CD4-positive, alpha-beta T cell treated with Interferon gamma for 1 hour (primary cell): ENCODE measurements around the gene KL.

ENCODE experiments used
- DNase-seq: peaks from one replicate; pipeline ENCODE4 v3.0.0-alpha.2; 2020

KL gene

DNA sequence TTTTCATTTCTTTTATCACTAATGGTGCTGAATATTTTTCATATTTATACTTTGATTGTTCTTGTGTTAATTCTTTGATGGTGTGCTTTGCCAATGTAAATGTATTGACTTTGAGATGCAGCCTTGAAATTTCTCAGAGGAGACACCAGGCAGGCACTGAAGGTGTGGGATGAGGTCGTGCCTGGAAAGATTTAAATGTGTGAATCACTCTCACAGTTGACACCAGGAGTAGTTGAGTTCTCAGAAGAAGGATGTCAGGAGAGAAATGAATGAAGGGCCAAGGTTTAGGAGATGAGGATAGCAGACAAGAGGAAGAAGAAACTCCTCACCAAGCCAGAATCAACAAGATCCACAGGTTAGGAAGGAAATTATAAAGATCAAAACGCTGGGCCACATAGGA lies 10.1 kb upstream of the KL start:
- DNase-seq, result no peak

DNA sequence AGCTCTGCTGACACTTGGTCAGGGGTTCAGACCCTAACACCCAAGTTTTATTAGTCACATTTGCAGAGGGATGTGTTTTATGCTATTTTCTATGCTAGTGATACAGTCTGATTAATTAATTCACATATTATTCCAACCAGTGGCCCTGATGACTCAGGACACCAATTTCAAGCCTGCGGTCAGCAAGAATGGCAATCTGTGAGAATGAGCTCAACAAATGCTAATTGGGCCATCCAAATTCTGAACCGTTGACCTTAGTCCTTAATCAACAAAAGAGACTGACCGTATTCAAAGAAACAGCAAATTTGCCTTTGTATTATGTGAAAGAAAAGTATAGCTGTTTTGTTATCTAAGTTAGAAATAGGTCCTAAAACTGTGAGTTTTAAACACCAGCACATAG lies 9.6 kb upstream of the KL start:
- no peak for DNase-seq

GRCh38 chr13:33007237-33007636 lies 9.0 kb upstream of the KL start:
- DNase-seq, result no peak

- no peak for DNase-seq
Observed at GRCh38 chr13:33007950-33008349, 8.3 kb upstream of the KL start.

DNA sequence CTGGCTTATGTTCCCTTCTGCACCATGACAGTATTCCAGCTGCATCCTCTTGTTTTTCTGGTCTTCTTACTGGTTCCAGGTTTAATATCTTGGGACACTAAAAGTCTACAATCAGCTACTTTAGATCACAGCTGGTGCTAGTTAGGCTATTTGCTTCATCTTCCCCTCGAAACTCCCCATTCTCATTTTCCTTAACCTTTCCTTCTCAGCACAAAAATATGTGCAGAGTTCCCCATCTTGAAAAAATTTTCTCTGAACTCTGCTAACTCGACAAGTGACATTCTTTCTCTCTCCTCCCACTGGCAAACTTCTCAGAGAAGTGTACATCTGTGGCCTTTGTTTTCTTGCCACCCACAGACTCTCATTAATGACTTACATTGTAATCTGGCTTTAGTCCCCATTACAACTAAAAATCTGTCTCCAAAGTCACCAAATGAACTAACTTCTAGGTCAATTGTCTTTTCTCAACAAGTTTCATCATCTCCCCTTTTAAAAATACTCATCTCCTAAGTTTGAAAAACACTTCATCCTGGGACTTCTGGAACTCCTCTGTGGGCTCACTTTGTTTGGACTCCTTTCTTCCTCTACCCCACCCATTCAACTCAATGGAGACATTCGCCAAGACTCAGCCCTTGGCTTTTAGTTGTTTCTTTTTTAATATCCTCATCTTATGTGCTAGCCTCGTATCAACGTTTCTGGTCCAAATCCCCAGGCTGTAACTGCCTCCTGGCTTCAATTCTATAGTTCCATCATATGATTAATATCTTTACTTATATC lies 7.1 kb upstream of the KL start:
- no peak for DNase-seq

DNA sequence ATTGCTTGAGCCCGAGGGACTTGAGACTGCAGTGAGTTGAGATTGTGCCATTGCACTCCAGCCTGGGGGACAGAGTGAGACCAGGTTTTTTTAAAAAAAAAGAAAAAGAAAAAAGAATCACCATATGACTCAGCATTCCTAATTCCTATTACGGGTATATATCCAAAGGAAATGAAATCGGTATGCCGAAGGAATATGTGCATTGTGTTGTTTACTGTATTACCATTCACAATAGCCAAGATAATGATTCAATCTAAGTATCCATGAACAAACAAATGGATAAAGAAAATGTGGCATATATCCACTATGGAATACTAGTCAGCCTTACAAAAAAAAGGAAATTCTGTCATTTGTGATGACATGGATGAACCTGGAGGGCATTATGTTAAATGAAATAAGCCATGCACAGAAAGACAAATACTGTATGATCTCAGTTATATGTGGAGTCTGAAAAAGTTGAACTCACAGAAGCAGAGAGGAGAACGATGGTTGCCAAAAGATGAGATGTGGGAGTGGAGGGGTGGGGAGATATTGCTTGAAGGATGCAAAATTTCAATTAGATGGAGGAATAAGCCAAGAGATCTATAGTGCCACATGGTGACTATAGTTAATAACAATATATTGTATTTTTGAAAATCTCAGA lies 4.3 kb upstream of the KL start:
- no peak for DNase-seq

DNA sequence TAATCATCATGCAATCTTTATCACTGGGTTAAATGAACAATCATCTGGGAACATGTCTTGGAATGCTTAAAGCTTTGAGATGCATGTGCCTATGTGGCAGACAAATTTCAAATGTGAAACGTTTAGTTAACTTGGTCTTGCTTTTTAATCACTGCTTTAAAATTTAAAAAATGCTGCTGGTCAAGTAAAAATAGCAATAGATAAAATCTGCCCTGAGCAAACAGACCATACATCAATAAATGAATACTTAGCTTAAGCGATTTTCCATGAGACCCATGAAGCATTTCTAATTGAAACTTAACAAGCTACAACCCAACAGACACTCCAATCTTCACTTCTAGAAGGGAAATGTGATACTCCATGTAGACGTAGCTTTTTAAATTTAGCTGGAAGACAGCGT lies 1.9 kb upstream of the KL start:
- no peak for DNase-seq

GRCh38 chr13:33015241-33015668 lies 968 bp upstream of the KL start:
- no peak for DNase-seq

DNA sequence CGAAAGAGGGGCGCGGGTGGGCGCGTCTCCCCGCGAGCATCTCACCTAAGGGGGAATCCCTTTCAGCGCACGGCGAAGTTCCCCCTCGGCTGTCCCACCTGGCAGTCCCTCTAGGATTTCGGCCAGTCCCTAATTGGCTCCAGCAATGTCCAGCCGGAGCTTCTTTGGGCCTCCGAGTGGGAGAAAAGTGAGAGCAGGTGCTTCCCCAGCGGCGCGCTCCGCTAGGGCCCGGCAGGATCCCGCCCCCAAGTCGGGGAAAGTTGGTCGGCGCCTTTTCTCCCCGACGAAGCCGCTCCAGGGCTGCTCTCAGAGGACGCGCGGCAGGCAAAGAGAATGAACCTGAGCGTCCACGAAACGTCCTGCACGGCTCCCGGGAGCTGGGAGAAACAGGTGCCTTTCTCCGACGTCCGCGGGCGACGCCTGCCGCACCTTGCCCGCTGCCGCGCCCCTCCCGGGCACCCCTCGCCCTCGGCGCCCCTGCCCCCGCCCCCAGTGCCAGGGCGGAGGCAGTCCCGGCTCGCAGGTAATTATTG lies 366 bp upstream of the KL start:
- no peak for DNase-seq

GRCh38 chr13:33017323-33017929 lies 1.2 kb downstream of the KL start:
- peak; percentile 23 for DNase-seq

GRCh38 chr13:33018886-33019285 lies 2.7 kb downstream of the KL start:
- no peak for DNase-seq

DNA sequence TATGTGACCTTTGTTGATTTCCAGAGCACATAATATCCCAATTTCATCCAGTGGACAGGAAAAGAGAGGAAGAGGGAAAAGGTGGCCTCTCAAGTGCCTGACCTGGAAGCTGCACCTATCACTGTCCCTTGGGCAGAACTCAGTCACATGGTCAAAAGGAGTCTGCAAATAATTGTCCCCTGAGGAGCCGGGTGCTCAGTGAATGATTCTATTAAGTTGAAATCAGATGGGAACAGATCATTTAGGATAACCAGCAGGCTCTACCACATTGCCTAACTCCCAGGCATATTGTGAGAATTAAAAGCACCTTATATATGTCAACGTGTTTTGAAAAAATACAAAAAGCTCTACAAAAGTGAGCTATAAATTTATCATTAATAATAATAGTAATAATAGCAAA lies 6.8 kb downstream of the KL start:
- DNase-seq, result no peak

DNA sequence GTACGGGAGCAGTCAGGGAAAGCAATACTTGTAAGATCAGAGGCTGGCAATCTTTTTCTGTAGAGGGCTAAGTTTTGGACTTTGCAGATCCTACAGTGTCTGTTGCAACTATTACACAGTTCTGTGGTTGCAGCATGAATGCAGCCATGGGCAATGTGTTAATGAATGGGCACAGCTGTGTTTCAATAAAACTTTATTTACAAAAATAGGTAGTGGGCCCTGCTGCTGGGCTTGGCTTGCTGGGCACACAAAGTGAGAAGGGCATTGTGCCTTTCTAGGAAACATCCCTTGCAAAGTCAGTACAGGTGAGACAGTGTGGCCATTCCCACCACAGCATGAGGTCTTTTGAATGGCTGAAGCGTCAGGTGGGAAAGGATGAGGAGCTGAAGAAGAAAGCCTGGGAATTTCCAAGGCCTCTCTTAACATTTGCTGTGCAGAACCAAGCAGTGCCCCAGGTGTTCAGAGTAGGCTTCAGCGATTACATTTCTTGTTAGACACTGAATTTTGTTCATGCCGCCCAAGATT lies 9.1 kb downstream of the KL start:
- DNase-seq, result no peak

- no peak for DNase-seq
Observed at GRCh38 chr13:33026489-33027152, 10.4 kb downstream of the KL start.

DNA sequence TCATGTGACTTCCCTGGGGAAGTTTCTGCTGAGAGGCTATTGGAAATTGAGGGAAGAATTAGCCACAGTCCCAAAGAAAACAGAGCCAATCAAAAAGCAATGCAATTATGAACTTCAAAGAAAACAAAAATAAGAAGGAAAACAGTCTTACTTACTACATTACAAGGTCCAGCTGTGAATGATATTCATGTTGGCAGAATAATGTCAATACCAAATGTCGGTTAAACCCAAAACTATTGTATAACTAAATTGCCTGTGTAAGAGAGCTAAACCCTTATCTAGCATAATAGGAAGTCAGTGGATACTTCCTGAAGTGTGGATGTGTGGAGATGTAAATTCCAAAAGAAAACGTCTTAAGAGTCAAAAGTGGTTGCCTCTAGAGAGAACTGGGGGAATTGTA lies 12.4 kb downstream of the KL start:
- DNase-seq, result no peak

DNA sequence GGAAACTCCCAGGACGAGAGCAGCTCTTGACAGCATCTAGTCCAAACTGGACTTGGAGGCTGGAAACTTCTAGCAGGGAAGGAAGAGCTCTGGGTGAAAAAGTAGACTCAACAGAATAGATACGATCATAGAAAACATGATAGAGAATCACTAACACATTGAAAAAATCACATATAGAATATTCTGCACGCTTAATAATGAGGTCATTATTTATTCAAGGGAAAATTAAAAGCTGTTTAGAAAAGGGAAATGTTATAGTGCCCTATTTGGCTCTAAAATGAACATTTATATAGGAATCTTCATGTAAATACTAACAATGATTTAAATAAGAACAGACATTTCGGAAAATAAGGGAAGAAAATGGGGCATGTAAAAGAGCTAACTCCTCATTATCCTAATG lies 15.1 kb downstream of the KL start:
- DNase-seq, result no peak

GRCh38 chr13:33032037-33032625 lies 15.9 kb downstream of the KL start:
- no peak for DNase-seq

DNA sequence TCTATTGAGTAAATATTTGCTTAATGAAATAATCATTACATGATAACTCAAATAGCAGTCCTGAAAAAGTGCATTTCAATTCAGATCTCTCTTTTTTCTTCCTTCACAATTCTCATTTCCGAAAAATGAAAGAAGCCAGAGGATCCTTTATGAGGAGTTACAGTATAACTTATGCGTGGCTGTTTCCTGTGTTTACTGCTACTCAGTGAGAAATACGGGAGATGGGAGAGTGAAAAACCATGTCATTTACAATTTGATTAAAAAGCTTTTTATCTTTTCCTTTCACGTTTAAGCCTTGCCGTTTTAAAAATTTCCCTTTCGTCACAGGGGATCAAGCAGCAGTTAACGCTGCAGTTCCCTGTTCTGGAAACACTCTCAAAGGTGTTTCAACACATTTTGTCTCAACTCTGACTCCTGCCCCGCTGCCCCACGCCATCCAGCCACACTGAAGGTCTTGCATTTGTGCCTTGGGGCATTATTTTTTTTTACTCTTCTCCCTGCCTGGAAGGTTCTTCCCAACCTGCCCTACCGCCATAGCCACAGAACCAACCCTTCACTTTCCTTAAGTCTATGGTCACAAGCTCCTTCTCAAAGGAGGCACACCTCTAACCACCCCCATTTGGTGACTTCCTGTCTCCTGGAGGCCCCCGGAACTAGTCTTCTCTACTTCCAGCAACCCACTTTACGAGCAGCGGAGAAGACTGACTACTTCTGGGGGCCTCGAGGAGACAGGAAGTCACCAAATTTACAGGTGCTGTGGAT lies 17.0 kb downstream of the KL start:
- no peak for DNase-seq

DNA sequence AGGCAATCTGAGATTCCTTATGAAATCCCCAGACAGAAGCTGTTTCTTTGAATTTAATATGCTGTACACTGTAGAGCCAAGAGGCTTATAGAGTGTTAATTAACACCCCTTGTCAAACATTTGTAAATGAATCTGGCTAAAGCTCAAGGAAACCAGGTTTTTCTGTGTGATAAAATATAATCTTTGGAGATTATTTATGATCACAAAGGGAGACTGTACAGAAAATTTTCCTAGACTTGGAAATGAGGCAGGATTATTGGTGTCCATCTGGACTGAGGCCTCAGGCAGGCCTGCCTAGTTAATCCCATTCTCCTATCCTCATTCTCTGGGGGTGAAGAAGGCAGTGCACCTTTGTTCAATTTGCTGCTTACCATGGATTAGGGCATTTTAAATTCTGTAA lies 17.8 kb downstream of the KL start:
- no peak for DNase-seq

DNA sequence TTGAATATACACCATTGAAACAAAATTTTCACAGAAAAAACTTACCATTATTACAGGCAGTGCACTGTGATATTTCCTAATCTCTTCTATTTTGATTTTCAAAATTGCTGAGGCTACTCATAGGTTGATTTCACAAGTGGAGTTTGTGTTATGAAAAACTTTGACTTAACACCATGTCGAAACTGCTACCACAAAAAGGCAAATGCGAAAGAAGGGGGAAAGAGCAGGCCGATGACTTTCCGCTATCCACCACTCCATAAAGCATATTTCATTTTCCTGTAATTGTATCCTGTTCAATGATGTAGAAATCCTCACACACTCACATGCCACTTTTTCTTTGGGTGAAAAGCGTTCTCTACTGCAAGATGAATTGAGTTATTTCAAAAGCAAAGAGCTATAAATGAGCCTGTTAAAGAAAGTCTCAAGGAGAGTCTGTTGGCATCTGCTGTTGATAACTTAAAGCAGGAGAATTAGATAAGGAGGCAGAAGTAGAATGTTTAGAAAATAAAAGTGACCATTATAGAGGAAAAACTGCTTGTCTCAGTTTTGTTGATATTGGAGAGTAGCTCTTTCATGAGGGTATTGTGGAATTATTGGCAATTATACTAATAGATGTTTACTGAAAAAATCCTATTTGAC lies 18.8 kb downstream of the KL start:
- no peak for DNase-seq

DNA sequence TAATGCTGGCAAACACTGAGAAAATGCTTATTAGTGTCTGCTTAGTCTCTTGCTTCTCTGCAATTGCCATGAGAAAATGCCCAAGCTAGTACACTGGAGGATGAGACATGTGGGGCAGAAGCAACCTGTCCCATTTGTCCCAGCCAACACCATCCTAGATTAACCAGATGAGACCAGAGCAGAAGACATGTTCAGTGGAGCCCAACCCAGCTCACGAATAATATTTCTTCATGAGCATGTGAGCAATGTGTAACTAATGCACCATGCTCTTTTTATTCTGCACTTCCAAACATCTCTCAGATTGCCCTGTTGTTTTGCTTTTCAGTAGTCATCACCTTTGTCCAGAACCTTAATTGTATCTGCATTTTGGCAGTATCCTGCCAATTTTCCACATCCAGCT lies 21.4 kb downstream of the KL start:
- DNase-seq, result no peak

- DNase-seq, result no peak
Observed at GRCh38 chr13:33040090-33040489, 23.9 kb downstream of the KL start.
